D721Med (cell line): Measurements from ENCODE around the gene KLC1.

Experiments used
- DNase-seq: peaks from one replicate; pipeline ENCODE4 v3.0.0; 2011; ENCODE audit warnings: low spot score; ENCODE audit not compliant: insufficient read length
- FAIRE-seq: peaks from 2 replicates; lab custom pipeline; 2011; peaks lifted over from hg19 to GRCh38; lab: Jason Lieb, UNC
- CTCF ChIP-seq: IDR thresholded peaks from 2 replicates; pipeline ENCODE4 v1.5.1; 2012; ENCODE audit warnings: mild to moderate bottlenecking, control low read depth; ENCODE audit not compliant: insufficient read depth; ENCODE audit errors: missing control alignments

KLC1 gene

GRCh38 chr14:103704708-103705107, 75.7 kb downstream of the KLC1 start:
- DNase-seq: no peak
- TF ChIP-seq CTCF: no peak
- FAIRE-seq: no peak

GRCh38 chr14:103705118-103705503, 76.1 kb downstream of the KLC1 start:
- FAIRE-seq (no peak), DNase-seq (no peak)

GRCh38 chr14:103705504-103706284, 76.7 kb downstream of the KLC1 start:
- TF ChIP-seq CTCF: no peak
- DNase-seq (no peak), FAIRE-seq (no peak)

More at GRCh38 chr14:103705118-103705503, 76.1 kb downstream of the KLC1 start:
- TF ChIP-seq CTCF: no peak

GRCh38 chr14:103706551-103707328, 77.7 kb downstream of the KLC1 start:
- FAIRE-seq: no peak
- TF ChIP-seq CTCF: no peak
- DNase-seq: no peak

- no peak for TF ChIP-seq CTCF
- no peak for FAIRE-seq
- no peak for DNase-seq
These were observed 78.6 kb downstream of the KLC1 start for GRCh38 chr14:103707329-103708263.

- no peak for TF ChIP-seq CTCF
- DNase-seq (no peak), FAIRE-seq (no peak)
These were observed 79.8 kb downstream of the KLC1 start for GRCh38 chr14:103708750-103709187.
